KOPT-K1 (cell line): ENCODE data around the gene HIP1R.
"Not testable (repeated sequence)": the region's sequence is repeated elsewhere in the genome, so short reads cannot be mapped to it uniquely, and the experiment has no call there.

Source experiments
- H3K27ac ChIP-seq: fragments of 200-600 bp; sonication (generic); 2 replicates; pipeline ENCODE4 v1.5.1; 2016; ENCODE audit warnings: antibody characterized with exemption, mild to moderate bottlenecking, low read depth, low read length; ENCODE audit not compliant: poor library complexity, severe bottlenecking
- H3K36me3 ChIP-seq: fragments of 200-600 bp; sonication (generic); 2 replicates; pipeline ENCODE4 v1.5.1; 2017; ENCODE audit warnings: antibody characterized with exemption, mild to moderate bottlenecking, low read length, moderate library complexity; ENCODE audit not compliant: insufficient read depth
- H3K9me3 ChIP-seq: fragments of 200-600 bp; sonication (generic); 2 replicates; pipeline ENCODE4 v1.5.1; 2017; ENCODE audit warnings: antibody characterized with exemption, low read length, mild to moderate bottlenecking; ENCODE audit not compliant: insufficient read depth, poor library complexity, severe bottlenecking

HIP1R gene

GRCh38 chr12:122884860-122885259 is 49.6 kb downstream of the HIP1R start:
- H3K27ac ChIP-seq: no peak overlapping the region
- peaks cover 6% of the 10 kb centered on the region for H3K9me3 ChIP-seq

GRCh38 chr12:122886161-122886560 is 50.9 kb downstream of the HIP1R start:
- Histone ChIP-seq H3K36me3 (no peaks in the 10 kb centered on the region), H3K9me3 (peaks cover 6% of the 10 kb centered on the region), H3K27ac (peak overlapping the region; percentile 6)

More at GRCh38 chr12:122884860-122885259, 49.6 kb downstream of the HIP1R start:
- H3K36me3 ChIP-seq: peaks cover 8% of the 10 kb centered on the region; the same call in 1 of the 2 replicates

DNA sequence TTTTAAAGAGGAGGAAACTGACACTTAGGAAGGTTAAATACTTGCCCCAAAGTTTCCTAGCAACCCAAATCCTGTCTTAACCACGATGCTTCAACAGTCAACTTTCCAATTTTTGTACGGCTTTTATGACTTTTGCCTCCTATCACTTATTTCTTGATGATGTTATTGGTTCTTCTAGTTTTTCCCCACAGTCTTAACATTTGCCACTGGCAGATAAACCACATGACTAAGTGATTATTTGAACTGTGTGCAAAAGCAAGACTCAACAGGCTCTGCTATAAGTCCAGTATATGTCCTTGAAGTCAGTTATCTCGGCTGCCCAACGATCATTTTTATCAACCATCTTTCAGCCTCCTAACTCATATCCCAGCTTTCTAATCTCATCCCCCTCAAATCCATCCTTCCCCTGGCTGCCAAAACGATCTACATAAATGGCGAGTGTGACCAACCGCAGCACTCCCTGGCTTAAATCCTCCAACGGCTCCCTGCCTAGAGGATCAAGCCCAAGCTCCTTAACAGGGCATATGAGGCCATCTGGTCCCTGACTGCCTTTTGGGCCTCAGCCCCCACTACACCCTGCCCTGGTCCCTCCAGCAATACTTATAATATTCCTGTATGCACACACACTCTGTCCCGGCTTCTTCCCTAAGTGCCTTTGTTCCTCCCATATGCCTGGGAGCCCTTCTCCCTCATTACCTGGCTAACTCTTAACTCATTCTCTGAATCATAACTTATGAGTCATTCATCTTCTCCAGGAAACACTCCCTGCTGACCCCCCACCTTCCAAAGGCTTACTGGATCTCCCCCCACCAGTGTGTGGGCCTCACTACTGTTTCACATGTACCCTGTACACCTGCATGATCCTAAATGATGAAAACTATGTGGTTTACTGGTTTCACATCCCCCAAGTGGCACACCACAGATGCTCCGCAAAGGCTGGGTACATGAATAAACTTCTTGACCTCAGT is 51.9 kb downstream of the HIP1R start:
- no peaks in the 10 kb centered on the region for H3K36me3 ChIP-seq
- H3K27ac ChIP-seq: peak overlapping the region; percentile 48
- peaks cover 6% of the 10 kb centered on the region for H3K9me3 ChIP-seq

DNA sequence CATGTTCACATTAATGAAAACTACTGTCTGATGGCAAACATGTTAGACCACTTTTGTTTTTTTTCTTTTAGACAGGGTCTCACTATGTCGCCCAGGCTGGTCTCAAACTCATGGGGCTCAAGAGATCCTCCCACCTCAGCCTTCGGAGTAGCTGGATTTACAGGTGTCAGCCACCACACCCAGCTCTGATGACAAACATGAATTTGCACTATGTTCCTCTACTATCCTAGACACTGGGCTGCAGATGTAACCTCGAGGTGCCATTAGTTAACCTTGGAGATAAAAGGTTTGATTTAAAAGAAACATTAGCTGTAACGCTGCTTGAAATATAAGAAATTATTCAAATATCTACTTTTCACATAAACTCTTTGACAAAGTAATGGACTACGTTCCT is 52.6 kb downstream of the HIP1R start:
- Histone ChIP-seq H3K36me3 (no peaks in the 10 kb centered on the region; the same call in 1 of the 2 replicates), H3K9me3 (peaks cover 6% of the 10 kb centered on the region), H3K27ac (peak overlapping the region; percentile 48)

- H3K27ac ChIP-seq: peak overlapping the region; percentile 48
- H3K36me3 ChIP-seq: peaks cover 3% of the 10 kb centered on the region; the same call in 1 of the 2 replicates
- peaks cover 6% of the 10 kb centered on the region for H3K9me3 ChIP-seq
Observed at GRCh38 chr12:122888232-122888752, 53.0 kb downstream of the HIP1R start.

DNA sequence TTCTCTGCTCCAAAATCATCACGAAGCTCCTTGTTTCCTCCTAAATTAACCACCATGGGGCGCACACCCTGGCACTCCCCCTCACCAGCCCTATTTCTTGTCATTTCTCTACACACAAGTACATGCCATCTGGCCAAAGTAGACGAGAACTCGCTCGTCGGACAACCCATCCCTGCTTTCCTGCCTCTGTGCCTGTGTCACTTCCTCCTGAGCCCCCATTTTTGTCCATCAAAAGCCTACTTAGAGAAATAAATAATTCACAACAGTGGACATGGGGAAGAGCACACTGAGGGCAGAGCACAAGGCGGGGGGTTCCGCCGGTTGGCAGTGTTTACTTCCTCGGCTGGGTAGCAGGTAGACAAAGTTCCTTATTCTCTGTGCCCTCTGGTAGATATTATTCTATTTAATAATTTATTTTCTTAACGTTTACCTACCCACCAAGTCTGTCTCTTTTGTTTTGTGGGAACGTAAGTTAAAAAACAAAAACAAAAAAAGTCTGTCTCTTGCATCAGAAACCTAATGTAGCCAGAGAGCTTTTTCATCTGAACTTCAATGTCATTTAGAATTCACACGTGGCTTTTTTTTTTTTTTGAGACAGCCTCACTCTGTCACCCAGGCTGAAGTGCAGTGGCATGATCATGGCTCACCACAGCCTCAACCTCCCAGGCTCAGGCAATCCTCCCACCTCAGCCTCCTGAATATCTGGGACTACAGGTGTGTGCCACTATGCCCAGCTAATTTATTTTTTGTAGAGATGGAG is 54.7 kb downstream of the HIP1R start:
- Histone ChIP-seq H3K9me3 (no peaks in the 10 kb centered on the region), H3K36me3 (peaks cover 6% of the 10 kb centered on the region; the same call in 1 of the 2 replicates), H3K27ac (peak overlapping the region; percentile 10)

DNA sequence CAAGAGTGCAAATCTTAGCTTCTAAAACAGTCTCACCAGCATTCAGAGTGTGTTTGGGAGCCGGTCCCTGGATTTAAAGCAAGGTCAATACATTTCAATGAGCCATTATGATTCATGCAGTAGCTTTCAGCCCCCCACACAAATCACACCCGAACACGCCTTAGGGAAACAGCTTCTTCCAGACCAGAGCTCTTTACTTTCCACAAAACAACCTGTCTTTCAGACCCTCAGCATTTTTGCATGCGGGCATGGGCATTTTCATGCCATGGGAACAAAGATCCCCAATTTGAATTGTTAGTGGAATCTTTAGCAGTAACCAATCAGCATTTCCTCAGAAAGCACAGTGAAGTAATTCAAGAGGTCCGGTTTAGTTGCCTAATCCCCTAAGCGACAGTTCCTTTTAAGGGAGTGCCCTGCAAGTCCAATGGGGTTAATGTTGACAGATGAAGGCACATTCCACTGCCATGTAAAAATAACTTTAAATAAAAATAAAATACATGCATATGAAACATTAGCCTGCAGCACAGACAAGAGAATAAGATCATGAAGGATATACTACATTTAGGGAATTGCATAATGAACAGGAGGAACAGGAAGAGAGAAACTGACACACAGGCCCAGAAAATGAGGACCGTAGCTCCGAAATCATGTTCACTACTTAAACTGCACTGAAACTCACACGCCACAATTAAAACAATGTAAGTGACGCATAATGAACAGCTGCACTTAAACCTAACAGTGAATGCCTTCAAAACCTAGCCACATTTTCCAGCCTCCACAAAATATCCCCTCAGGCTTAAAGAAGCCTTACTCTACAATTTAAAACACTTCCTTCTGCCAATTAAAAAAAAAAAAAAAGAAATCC is 56.6 kb downstream of the HIP1R start:
- H3K27ac ChIP-seq: no peak overlapping the region
- no peaks in the 10 kb centered on the region for H3K9me3 ChIP-seq
- peaks cover 6% of the 10 kb centered on the region; the same call in 1 of the 2 replicates for H3K36me3 ChIP-seq

DNA sequence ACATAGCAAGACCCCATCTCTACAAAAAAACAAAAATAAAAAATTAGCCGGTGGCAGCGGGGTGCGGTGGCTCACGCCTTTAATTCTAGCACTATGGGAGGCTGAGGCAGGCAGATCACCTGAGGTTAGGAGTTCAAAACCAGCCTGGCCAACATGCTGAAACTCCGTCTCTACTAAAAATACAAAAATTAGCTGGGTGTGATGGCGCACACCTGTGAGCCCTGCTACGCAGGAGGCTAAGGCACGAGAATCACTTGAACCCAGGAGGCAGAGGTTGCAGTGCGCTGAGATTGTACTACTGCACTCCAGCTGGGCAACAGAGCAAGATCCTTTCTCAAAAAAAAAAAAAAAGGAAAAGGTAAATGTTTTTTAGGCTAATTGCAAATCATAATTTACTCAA is 57.5 kb downstream of the HIP1R start:
- not testable (repeated sequence) for H3K9me3 ChIP-seq, H3K27ac ChIP-seq, H3K36me3 ChIP-seq

DNA sequence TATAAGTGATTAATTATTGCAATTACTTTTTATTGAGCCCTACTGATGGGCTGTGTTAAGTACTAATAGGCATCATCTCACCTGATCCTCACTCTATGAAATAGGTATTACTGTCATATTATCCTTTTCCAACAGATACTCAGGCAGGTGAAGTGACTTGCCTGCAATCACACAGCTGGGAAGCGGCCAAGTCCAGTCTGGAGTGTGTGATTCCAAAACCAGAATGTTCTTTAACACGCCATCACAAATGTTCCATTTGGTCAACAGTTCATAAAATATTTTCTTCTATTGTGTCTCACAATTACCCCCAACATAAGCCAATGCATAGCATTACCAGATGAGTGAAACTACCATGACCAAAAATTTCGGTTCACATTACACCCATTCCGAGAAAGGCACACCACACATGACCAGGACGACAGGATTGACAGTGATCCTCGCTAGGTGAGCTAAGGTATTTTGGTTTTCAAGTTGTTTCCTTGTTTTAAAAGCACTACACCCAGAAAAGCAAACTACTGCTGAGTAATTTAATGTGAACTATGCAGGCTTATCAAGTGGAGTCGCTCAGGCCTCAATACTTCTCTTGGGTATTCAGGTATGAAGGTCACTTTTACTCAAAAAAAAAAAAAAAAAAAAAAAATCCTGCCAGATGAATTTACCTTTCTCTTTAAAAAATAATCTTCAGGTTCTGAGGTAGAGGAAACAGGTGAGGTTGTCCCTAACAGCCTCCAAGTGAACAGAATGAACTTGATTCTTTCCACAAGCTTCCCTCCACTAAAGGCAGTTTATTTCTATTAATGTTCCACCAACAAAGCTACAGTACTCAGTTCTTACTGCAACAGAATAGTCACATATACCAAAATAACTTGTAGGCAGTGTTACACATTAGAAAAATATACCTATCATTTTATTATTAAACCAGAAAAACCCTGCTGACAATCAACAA is 58.2 kb downstream of the HIP1R start:
- H3K36me3 ChIP-seq: peaks cover 6% of the 10 kb centered on the region; the same call in 1 of the 2 replicates
- H3K27ac ChIP-seq: peak overlapping the region; percentile 87
- H3K9me3 ChIP-seq: no peaks in the 10 kb centered on the region

DNA sequence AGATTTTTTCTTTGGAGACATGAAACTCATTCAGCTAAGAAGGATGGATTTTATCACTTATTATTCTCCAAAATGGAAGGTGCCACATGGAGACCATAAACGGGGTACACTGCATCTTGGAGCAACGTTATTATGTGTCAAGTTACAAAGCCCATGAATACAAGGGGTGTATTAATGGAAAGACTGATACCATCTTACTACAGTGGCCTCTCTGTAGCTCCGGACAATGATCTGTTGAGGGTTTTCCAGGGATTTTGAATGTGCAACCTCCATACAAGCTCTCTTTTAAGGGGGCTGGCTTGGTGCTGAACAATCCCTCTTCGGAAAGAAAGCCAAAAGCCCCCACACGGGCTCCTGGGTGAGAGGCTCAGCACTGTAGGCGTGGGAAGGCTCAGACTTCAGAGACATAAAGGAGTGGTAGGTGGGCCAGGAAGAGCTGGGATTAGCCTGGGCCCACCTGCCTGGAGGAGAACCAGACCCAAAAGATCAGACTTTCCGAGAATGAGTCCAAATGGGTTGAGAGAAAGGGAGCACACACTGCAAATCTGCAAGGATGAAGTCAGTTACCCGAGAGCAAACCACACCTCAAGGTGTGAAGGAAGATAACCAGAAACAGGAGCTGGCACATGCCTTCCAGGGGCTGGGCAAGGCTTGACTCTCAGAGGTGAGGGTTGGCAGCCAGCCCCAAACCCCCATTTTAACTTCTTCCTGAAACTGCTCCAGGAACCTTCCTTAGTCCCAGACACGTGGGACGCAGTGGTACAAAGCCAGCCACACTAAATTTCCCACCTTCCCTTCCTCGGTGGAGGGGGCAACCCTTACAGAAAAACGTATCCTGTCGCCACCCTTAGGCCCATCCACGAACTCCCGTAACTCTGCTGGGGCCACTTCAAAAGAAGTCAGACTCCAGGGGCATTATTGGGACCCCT is 59.2 kb downstream of the HIP1R start:
- Histone ChIP-seq H3K27ac (peak overlapping the region; percentile 87), H3K9me3 (no peaks in the 10 kb centered on the region), H3K36me3 (peaks cover 6% of the 10 kb centered on the region; the same call in 1 of the 2 replicates)

DNA sequence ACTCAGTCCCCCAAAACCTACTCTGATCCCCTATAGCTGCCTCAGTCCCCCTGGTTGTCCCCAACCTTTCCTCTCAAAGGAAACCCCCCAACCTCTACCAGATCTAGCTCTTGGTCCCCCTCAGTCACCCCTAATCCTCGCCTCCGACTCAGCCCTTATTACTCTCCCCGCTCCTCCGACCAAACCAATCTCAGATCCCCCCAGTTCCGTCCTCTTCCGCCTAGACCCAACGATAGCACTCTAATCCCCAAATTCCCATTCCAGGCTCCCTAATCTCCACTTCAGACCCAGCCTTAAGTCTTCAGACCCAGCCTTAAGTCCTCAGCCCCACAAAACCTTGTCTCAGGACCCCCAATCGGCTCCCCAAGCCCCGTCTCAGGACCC is 60.1 kb downstream of the HIP1R start:
- Histone ChIP-seq H3K36me3 (peaks cover 6% of the 10 kb centered on the region; the same call in 1 of the 2 replicates), H3K9me3 (no peaks in the 10 kb centered on the region), H3K27ac (peak overlapping the region; percentile 87)

- Histone ChIP-seq H3K27ac (peak within 1 kb of the TSS; percentile 87), H3K9me3 (no peaks in the 10 kb centered on the region), H3K36me3 (peaks cover 6% of the 10 kb centered on the region; the same call in 1 of the 2 replicates)
Observed at GRCh38 chr12:122895704-122896636, 60.7 kb downstream of the HIP1R start, which contains the start of gene VPS37B. VPS37B (minus strand) TSS chr12:122896124; CDS start chr12:122896062, 62 bp downstream.
